WERI-Rb-1 (cell line): Measurements from ENCODE around the gene MSL3.

Source experiments
- DNase-seq: peaks from one replicate; pipeline ENCODE4 v3.0.0-alpha.2; 2020
- H3K27ac ChIP-seq: fragments of 250-450 bp; sonication (Bioruptor Pico); 2 replicates; pipeline ENCODE4 v1.5.1; 2020; ENCODE audit warnings: mild to moderate bottlenecking, moderate library complexity
- H3K27me3 ChIP-seq: fragments of 250-450 bp; sonication (Bioruptor Pico); 2 replicates; pipeline ENCODE4 v1.5.1; 2021; ENCODE audit warnings: mild to moderate bottlenecking, low read depth, moderate library complexity; ENCODE audit not compliant: insufficient read depth, severe bottlenecking
- H3K36me3 ChIP-seq: fragments of 250-450 bp; sonication (Bioruptor Pico); 2 replicates; pipeline ENCODE4 v1.5.1; 2020; ENCODE audit warnings: mild to moderate bottlenecking, moderate library complexity
- H3K4me3 ChIP-seq: 2 replicates; pipeline ENCODE4 v1.5.1; 2011; ENCODE audit warnings: low read depth, mild to moderate bottlenecking, control low read depth, low read length
- H3K9me3 ChIP-seq: fragments of 250-450 bp; sonication (Bioruptor Pico); 2 replicates; pipeline ENCODE4 v1.5.1; 2021; ENCODE audit warnings: mild to moderate bottlenecking, moderate library complexity; ENCODE audit not compliant: severe bottlenecking
- TF ChIP-seq, protein P1 (sequence below): IDR thresholded peaks from 2 replicates; pipeline ENCODE4 v1.5.1; 2011; ENCODE audit warnings: low read depth, mild to moderate bottlenecking, control low read depth, inconsistent platforms, low read length

The MSL3 gene

DNA sequence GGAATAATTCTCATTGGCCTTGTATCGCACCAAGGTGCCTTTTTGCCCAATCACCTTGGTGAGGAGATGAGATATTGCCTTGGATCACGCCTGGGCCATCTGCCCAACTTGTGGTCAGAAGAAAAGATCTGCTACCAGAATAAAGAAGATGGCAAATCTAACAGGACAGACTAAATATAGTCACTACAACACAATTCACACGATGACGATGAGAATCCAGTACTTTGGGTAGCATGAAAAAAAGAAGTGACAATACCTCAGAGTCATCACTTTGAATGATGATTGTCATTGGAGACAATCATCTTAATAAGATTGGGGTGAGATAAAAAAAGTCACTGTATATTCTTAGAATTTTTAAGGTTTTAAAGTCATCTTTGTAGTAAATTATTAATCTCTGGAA is 7.3 kb upstream of the MSL3 start:
- Histone ChIP-seq H3K27me3 (peaks cover 18% of the 10 kb centered on the region), H3K9me3 (no peaks in the 10 kb centered on the region), H3K36me3 (no peaks in the 10 kb centered on the region), H3K4me3 (no peak overlapping the region), H3K27ac (no peak overlapping the region)
- DNase-seq, result no peak
- TF ChIP-seq, protein P1, sequence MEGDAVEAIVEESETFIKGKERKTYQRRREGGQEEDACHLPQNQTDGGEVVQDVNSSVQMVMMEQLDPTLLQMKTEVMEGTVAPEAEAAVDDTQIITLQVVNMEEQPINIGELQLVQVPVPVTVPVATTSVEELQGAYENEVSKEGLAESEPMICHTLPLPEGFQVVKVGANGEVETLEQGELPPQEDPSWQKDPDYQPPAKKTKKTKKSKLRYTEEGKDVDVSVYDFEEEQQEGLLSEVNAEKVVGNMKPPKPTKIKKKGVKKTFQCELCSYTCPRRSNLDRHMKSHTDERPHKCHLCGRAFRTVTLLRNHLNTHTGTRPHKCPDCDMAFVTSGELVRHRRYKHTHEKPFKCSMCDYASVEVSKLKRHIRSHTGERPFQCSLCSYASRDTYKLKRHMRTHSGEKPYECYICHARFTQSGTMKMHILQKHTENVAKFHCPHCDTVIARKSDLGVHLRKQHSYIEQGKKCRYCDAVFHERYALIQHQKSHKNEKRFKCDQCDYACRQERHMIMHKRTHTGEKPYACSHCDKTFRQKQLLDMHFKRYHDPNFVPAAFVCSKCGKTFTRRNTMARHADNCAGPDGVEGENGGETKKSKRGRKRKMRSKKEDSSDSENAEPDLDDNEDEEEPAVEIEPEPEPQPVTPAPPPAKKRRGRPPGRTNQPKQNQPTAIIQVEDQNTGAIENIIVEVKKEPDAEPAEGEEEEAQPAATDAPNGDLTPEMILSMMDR, result no peak

DNA sequence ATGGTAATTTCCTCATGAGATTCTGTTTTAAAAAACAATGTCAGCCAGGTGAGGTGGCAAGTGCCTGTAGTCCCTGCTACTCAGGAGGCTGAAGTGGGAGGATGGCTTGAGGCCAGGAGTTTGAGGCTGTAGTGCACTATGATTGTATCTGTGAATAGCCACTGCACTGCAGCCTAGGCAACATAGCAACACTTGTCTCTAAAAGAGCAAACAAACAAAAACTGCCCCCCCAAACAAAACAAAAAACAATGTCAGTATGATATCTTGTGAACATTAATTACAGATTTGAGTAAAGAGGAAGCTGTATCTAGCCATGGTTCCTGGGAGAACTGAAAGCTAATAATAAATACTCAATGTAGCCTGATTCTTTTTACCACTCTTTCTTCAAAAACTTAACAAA is 6.8 kb upstream of the MSL3 start:
- Histone ChIP-seq H3K36me3 (no peaks in the 10 kb centered on the region), H3K4me3 (no peak overlapping the region), H3K9me3 (no peaks in the 10 kb centered on the region), H3K27ac (no peak overlapping the region), H3K27me3 (peaks cover 18% of the 10 kb centered on the region)
- TF ChIP-seq, protein P1, result no peak
- no peak for DNase-seq

DNA sequence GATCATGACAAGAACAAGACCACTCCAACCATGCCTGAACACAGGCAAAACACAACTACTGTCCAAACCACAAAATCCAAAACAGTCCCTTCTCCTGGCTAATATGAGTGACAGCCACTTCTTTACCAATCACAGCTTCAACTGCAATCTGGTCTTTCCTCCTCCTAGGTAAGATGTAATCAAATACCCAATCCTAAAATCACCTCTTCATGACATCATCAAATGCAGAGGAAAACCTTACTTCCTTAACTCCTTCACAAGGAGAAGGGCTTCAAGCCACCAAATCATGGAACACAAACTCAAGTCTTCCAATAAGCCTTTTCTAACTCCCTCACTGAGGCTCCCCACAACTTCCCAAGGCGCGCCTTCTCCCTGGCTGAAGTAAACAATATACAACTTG is 4.4 kb upstream of the MSL3 start:
- Histone ChIP-seq H3K9me3 (no peaks in the 10 kb centered on the region), H3K36me3 (no peaks in the 10 kb centered on the region), H3K27me3 (peaks cover 18% of the 10 kb centered on the region), H3K4me3 (no peak overlapping the region), H3K27ac (no peak overlapping the region)
- TF ChIP-seq, protein P1, result no peak
- DNase-seq, result no peak

DNA sequence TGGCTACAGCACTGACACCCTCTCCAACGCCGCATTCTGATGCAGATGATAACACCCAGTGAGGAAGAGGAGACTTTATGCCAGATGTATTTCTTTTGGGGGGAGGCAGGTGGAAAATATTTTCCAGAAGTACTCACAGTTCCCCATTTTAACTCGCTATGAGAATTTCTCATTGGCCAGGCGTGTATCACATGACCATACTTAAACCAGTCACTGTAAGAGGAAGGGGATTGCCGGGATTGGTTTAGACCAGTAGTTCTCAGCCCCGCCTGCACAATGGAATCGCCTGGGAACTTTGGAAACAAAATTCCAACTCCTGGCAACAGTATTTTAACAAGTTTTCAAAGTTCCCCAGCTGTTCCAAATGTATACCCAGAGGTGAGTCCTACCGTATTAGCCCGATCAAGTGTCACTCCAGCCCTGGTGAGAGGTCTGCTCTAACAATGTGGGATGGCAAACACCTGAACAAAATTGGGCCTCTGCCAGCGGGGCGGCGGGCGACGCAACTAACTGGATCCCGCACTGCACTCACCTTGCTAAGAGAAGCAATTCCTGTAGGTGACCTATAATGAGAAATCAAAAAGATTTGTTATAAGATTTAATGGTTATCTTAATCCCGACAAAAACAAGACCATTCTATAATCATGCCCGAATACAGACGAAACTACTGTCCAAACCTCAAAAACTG is 2.9 kb upstream of the MSL3 start:
- no peaks in the 10 kb centered on the region for H3K36me3 ChIP-seq
- no peak overlapping the region for H3K27ac ChIP-seq
- H3K4me3 ChIP-seq, result no peak overlapping the region
- TF ChIP-seq, protein P1, result no peak
- DNase-seq, result no peak
- no peaks in the 10 kb centered on the region for H3K9me3 ChIP-seq
- peaks cover 22% of the 10 kb centered on the region for H3K27me3 ChIP-seq

DNA sequence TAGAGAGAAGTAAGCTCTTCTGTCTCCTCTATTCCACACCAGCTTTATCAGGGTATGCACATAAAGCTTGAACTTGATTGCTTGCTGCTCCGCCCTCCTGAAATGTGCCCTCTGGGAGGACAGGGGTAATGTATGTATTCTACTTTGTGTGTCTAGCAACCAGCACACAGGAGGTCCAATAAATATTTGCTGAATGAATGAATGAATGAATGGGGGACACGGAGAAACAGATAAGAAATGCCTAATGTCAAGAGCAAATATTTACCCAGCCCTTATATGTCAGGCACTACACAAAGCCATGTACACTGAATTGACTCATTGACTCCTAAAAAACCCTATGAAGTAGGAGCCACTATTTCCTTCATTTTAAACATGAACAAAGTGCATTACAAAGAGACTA is 2.3 kb upstream of the MSL3 start:
- Histone ChIP-seq H3K27me3 (peaks cover 24% of the 10 kb centered on the region), H3K27ac (no peak overlapping the region), H3K36me3 (no peaks in the 10 kb centered on the region), H3K4me3 (no peak overlapping the region), H3K9me3 (no peaks in the 10 kb centered on the region)
- TF ChIP-seq, protein P1, result no peak
- DNase-seq, result no peak
